ENCODE data around the gene L3MBTL2.

The L3MBTL2 gene

GRCh38 chr22:41203118-41203517 is 2.0 kb upstream of the L3MBTL2 start:
- DNase-seq (ENCODE audit: low read depth, low spot score) = no peak
- no peak overlapping the region for H3K4me3 ChIP-seq
- no peak for TF ChIP-seq POLR2AphosphoS5 (IDR thresholded peaks at IDR 0.05; ENCODE audit: borderline replicate concordance, low read depth, low read length)
- TF ChIP-seq EZH2 (IDR thresholded peaks at IDR 0.05) = no peak
- no peak for TF ChIP-seq FOXP2 (optimal IDR thresholded peaks at IDR 0.05; ENCODE audit: control extremely low read depth, extremely low read length, insufficient read depth)
- H3K9ac ChIP-seq (ENCODE audit: insufficient read length) = no peak overlapping the region
- no peaks in the 10 kb centered on the region for H3K36me3 ChIP-seq (ENCODE audit: insufficient read depth, low read length)
- no peak overlapping the region for H3K27ac ChIP-seq
- H3K9me3 ChIP-seq (ENCODE audit: low read depth, low read length) = no peaks in the 10 kb centered on the region

GRCh38 chr22:41204066-41204465 is 1.0 kb upstream of the L3MBTL2 start:
- TF ChIP-seq POLR2AphosphoS5 (IDR thresholded peaks at IDR 0.05; ENCODE audit: borderline replicate concordance, low read depth, low read length) (no peak), FOXP2 (optimal IDR thresholded peaks at IDR 0.05; ENCODE audit: control extremely low read depth, extremely low read length, insufficient read depth) (no peak), EZH2 (IDR thresholded peaks at IDR 0.05) (no peak)
- no peak for DNase-seq (ENCODE audit: low read depth, low spot score)
- Histone ChIP-seq H3K36me3 (ENCODE audit: insufficient read depth, low read length) (no peaks in the 10 kb centered on the region; the same call in 1 of the 2 replicates), H3K27ac (no peak overlapping the region), H3K9me3 (ENCODE audit: low read depth, low read length) (no peaks in the 10 kb centered on the region), H3K4me3 (no peak overlapping the region), H3K9ac (ENCODE audit: insufficient read length) (no peak overlapping the region)

DNA sequence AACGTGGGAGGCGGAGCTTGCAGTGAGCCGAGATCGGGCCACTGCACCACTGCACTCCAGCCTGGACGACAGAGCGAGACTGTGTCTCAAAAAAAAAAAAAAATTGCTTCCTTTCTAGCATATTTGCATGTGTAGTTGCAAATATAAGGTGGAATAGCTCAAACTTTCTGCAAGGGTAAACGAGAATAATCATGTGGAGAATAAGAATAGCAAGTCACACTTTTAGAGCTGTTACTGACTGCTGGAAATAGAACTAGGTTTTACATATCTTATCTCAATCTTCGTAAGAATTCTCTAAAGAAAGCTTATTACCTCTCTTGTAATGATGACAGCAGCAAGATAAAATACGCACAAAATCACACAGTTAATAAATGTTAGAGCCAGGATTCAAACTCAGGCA is 1.6 kb downstream of the L3MBTL2 start:
- no peak for DNase-seq (ENCODE audit: low read depth, low spot score)
- Histone ChIP-seq H3K9me3 (ENCODE audit: low read depth, low read length) (no peaks in the 10 kb centered on the region), H3K27ac (no peak overlapping the region), H3K36me3 (ENCODE audit: insufficient read depth, low read length) (peaks cover 11% of the 10 kb centered on the region; the same call in 1 of the 2 replicates), H3K9ac (ENCODE audit: insufficient read length) (no peak overlapping the region), H3K4me3 (no peak overlapping the region)
- TF ChIP-seq FOXP2 (optimal IDR thresholded peaks at IDR 0.05; ENCODE audit: control extremely low read depth, extremely low read length, insufficient read depth) (no peak), EZH2 (IDR thresholded peaks at IDR 0.05) (no peak), POLR2AphosphoS5 (IDR thresholded peaks at IDR 0.05; ENCODE audit: borderline replicate concordance, low read depth, low read length) (no peak)

DNA sequence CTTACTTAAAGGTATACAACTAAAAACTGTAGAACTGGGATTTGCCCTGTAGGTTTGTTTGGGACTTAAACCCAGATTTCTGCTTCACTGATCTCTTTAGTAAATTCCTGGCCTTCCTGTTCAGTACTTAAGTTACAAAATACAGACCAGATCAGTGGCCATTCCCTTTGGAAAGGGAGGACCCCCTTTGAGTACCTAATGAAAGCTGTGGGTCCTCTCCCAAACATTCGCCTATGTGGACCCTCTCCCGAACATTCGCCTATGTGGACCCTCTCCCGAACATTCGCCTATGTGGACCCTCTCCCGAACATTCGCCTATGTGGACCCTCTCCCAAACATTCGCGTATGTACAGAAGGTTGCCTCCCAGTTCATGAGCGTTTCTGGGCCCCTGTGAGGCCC is 10.3 kb downstream of the L3MBTL2 start:
- Histone ChIP-seq H3K27ac (no peak overlapping the region), H3K9ac (ENCODE audit: insufficient read length) (no peak overlapping the region), H3K9me3 (ENCODE audit: low read depth, low read length) (no peaks in the 10 kb centered on the region), H3K4me3 (peak overlapping the region; percentile 63; the same call in 1 of the 2 replicates), H3K36me3 (ENCODE audit: insufficient read depth, low read length) (peaks cover 41% of the 10 kb centered on the region)
- DNase-seq (ENCODE audit: low read depth, low spot score) = no peak
- TF ChIP-seq EZH2 (IDR thresholded peaks at IDR 0.05) (no peak), POLR2AphosphoS5 (IDR thresholded peaks at IDR 0.05; ENCODE audit: borderline replicate concordance, low read depth, low read length) (no peak), FOXP2 (optimal IDR thresholded peaks at IDR 0.05; ENCODE audit: control extremely low read depth, extremely low read length, insufficient read depth) (no peak)

DNA sequence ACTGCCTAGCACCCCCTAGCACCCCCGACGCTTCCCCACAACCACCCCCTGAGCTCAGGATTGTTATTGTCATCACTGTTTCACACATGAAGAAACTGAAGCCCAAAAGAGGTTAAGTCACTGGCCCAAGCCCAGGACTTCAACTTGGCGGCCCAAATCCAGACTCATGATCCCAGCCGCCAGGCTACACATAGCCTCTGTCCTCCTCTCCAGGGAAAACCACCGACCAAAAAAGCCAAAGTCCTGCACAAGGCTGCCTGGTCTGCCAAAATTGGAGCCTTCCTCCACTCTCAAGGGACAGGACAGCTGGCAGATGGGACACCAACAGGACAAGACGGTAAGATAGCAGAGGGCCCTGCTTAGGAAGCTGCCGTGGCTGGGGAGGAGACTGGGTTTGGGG is 10.8 kb downstream of the L3MBTL2 start:
- Histone ChIP-seq H3K36me3 (ENCODE audit: insufficient read depth, low read length) (peaks cover 40% of the 10 kb centered on the region), H3K9me3 (ENCODE audit: low read depth, low read length) (no peaks in the 10 kb centered on the region), H3K27ac (0 out of 2 replicates have a peak overlapping the region, but pooled peaks have one; percentile 95), H3K9ac (ENCODE audit: insufficient read length) (no peak overlapping the region), H3K4me3 (peak overlapping the region; percentile 63)
- DNase-seq (ENCODE audit: low read depth, low spot score) = no peak
- no peak for TF ChIP-seq POLR2AphosphoS5 (IDR thresholded peaks at IDR 0.05; ENCODE audit: borderline replicate concordance, low read depth, low read length)
- no peak for TF ChIP-seq EZH2 (IDR thresholded peaks at IDR 0.05)
- no peak for TF ChIP-seq FOXP2 (optimal IDR thresholded peaks at IDR 0.05; ENCODE audit: control extremely low read depth, extremely low read length, insufficient read depth)

- H3K4me3 ChIP-seq = peak overlapping the region; percentile 63
- H3K9ac ChIP-seq (ENCODE audit: insufficient read length) = peak overlapping the region; percentile 69
- no peak for DNase-seq (ENCODE audit: low read depth, low spot score)
- peak overlapping the region; percentile 95 for H3K27ac ChIP-seq
- TF ChIP-seq EZH2 (IDR thresholded peaks at IDR 0.05) (no peak), FOXP2 (optimal IDR thresholded peaks at IDR 0.05; ENCODE audit: control extremely low read depth, extremely low read length, insufficient read depth) (no peak), POLR2AphosphoS5 (IDR thresholded peaks at IDR 0.05; ENCODE audit: borderline replicate concordance, low read depth, low read length) (no peak)
- H3K9me3 ChIP-seq (ENCODE audit: low read depth, low read length) = no peaks in the 10 kb centered on the region
- H3K36me3 ChIP-seq (ENCODE audit: insufficient read depth, low read length) = peaks cover 42% of the 10 kb centered on the region
Observed at GRCh38 chr22:41216984-41217383, 11.9 kb downstream of the L3MBTL2 start.

DNA sequence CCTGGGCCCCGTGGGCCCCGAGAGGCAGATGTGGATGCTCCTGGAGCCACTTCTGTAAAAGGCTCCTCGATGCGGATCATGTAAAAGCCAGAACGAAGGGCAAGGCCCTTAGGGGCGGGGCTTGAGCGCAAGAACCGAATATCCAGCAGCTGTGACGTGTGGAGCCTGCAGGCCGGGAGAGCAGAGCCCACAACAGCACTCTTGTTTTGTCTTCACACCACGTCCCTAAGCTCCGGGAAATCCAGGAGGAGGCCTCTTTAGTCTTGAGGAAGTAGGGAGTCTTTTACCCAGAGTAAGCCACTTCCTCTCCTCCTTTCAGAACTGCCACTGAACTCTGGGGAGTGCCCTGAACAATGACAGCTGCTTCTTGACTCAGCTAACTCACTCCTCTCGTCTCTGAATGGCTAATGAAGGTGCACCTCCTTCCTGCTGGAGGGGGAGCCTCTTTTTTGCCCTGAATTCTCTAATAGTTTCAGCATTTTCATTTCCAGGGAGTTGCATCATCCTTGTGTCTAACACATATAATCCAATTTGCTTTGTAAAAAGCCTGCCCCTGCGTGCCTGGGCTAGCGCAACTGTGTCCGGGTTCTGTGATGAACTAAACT is 12.5 kb downstream of the L3MBTL2 start:
- no peak for TF ChIP-seq FOXP2 (optimal IDR thresholded peaks at IDR 0.05; ENCODE audit: control extremely low read depth, extremely low read length, insufficient read depth)
- TF ChIP-seq EZH2 (IDR thresholded peaks at IDR 0.05) = no peak
- TF ChIP-seq POLR2AphosphoS5 (IDR thresholded peaks at IDR 0.05; ENCODE audit: borderline replicate concordance, low read depth, low read length) = peak; percentile 49
- Histone ChIP-seq H3K27ac (peak overlapping the region; percentile 95), H3K4me3 (peak overlapping the region; percentile 63), H3K36me3 (ENCODE audit: insufficient read depth, low read length) (peaks cover 42% of the 10 kb centered on the region), H3K9me3 (ENCODE audit: low read depth, low read length) (no peaks in the 10 kb centered on the region), H3K9ac (ENCODE audit: insufficient read length) (peak overlapping the region; percentile 69)
- DNase-seq (ENCODE audit: low read depth, low spot score) = peak; percentile 78

DNA sequence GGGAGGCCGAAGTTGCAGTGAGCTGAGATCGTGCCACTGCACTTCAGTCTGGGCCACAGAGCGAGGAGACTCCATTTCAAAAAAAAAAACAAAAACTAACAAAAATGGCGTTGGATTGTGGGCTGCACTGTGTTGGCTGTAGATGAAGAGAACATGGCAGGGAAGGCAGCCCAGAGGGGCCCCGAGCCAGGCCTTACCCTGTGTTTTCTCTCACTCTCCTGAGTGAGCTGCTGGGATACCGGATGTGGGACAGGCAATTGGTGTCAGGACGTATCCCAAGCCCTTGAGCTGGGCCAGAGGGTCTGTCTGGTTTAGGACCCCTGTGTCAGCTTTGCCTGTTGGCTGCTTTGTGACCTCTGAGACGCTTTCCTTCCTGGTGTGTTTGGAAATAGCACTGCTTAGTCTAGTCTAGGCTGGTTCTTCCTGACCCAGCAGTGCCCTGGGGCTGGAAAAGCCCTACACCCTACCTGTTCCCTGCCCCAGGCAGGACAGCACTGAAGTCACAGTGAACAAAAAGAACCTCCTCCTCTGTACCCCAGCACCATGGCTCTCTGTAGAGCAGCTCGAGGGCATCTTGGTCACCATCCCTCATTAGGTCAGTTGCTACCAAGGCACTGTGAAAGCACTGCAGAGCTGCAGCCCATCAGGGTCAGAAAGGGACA is 17.9 kb downstream of the L3MBTL2 start:
- no peak overlapping the region for H3K9ac ChIP-seq (ENCODE audit: insufficient read length)
- DNase-seq (ENCODE audit: low read depth, low spot score) = no peak
- H3K36me3 ChIP-seq (ENCODE audit: insufficient read depth, low read length) = peaks cover 18% of the 10 kb centered on the region; the same call in 1 of the 2 replicates
- no peak overlapping the region for H3K4me3 ChIP-seq
- TF ChIP-seq POLR2AphosphoS5 (IDR thresholded peaks at IDR 0.05; ENCODE audit: borderline replicate concordance, low read depth, low read length) = no peak
- TF ChIP-seq EZH2 (IDR thresholded peaks at IDR 0.05) = no peak
- TF ChIP-seq FOXP2 (optimal IDR thresholded peaks at IDR 0.05; ENCODE audit: control extremely low read depth, extremely low read length, insufficient read depth) = no peak
- H3K27ac ChIP-seq = no peak overlapping the region
- H3K9me3 ChIP-seq (ENCODE audit: low read depth, low read length) = no peaks in the 10 kb centered on the region

Data from SK-N-MC (cell line).